ENCODE data around the gene SMURF1.

The SMURF1 gene

DNA sequence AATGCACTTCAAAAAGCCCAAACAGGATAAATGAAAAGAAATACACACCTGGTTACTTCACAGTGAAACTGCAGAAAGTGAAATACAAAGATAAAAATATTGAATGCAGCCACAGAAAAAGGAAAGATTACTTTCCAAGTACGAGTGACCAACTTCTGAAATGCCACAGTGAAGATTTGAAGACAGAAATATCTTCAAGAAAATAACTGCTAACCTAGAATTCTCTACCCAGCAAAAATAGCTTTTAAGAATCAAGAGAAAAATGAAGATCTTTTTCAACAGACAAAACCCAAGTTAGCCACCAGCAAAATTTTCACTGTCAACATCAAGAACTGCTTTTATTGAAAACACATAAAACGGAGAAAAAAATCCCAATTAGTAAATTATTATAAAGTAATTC is 46.2 kb downstream of the SMURF1 start:
- DNase-seq (ENCODE audit: low spot score) = no peak

DNA sequence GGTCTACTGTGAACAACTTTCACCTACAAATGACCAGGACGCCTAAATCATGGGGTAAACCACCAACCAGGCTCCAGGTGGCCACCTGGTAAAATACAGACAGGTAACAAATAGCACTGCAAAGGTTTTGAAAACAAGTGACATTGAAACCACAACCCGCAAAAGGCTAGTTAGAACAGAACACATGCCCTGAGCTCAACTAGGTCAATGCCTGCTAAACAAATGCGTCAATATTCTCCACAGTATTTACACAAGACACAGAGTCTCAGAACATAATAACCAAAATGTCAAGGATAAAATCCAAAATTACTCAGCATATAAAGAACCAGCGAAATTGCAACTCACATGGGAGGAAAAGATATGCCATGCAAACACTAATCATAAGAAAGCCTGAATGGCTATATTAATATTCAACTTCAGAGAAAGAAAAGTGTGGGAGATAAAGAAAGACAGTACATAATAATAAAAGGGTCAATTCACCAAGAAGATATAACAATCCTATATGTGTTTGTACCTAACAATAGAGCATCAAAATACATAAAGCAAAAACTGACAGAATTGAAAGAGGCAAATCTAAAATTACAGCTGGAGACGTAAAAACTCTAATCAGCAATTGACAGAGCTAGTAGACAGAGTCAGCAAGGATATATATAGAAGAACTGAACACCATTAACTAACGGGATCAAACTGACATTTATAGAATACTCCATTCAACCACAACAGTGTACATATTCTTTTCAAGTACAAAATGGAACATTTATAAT is 47.6 kb downstream of the SMURF1 start:
- no peak for DNase-seq (ENCODE audit: low spot score)

DNA sequence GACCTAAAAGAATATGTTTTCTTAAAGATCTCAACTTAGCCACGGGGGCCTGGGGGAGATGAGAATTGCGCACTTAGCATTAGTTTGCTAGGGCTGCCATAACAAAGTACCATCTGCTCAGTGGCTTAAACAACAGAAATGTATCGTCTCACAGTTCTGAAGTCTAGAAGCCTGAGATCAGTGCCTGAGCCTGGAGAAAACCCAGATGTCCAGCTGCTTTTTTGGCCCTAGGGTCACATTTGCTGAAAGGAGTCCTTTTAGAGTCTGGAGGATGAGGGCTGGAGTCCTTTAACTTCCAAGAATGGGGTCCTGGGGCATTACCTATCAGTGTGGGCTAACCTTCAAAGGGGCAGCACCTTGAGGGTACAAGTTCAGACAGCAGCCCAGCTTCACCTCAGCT is 48.2 kb downstream of the SMURF1 start:
- DNase-seq (ENCODE audit: low spot score) = no peak

DNA sequence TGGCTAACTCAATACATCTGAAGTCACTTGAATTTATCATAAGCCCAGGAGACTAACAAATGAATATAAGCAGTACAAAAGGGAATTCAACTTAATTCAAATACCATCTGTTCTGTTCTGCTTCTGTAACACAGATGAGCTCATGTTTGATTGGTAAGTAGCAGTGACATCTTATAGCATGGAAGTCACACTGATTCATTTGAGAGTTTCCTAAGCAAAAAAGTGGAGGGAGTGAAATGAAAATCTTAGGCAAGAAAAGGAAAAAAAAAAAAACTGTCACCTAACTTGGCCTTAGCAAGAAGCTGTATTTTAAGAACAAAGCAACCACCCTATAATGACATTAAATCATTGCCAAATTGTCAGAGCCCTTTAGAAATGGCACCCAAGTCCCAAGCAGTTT is 49.5 kb downstream of the SMURF1 start:
- no peak for DNase-seq (ENCODE audit: low spot score)

DNA sequence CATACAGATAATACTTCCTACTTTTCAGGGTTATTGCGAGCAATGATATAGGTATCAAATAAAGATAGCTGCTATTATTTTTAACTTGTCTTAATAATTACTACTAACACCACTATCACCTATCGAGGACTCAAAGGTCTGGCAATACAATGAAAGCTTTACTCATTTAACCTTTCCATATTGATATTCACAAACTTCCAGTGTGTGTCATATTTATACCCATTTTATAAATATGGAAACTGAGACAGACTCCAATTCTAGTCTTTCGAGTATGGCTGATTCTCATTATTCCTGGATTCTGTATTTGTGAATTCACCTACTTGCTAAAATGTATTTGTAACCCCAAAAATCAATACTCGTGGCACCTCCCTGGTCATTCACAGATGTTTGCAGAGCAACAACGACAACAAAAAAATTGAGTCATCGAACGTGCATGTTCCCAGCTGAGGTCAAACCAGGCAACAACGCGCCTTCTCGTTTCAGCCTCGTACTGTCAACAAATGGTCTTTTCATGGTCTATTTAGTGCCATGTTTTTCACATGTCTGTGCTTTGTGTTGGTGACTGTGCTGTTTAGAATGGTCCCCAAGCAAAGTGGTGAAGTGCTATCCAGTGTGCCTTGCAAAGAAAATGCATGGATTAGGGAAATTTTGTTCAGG is 51.7 kb downstream of the SMURF1 start:
- DNase-seq (ENCODE audit: low spot score) = no peak

DNA sequence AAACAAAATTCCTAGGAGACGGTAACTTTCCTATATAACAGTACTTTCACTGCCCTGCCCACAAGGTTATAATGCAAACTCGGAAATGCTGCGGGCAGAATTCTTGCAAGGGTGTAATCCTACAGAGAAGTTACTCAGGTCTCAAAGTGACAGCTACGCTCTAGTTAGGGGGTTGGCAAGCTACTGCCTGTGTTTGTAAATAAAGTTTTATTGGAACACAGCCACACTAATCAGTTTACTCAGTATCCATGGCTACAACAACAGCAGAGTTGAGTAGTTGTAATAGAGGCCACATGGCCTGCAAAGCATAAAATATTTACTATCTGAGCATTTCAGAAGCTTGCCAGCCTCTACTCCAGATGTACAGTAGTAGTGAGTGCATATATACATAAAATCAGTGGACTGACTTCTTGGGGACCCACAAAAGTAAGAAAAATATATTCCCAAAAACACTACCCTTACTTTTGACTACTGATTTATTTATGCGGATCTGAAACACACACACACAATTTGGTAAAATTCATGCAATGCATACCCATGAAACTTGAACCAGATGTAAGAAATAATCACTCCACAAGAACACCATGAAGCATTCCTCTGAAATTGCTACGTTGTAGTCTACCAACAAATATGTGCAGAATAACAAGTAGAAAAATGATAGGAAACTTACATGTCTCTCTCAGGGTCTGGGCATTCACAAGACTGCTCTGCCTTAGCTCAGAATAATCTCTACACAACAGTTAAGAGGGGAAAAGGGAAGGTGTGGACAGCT is 53.0 kb downstream of the SMURF1 start:
- no peak for DNase-seq (ENCODE audit: low spot score)

DNA sequence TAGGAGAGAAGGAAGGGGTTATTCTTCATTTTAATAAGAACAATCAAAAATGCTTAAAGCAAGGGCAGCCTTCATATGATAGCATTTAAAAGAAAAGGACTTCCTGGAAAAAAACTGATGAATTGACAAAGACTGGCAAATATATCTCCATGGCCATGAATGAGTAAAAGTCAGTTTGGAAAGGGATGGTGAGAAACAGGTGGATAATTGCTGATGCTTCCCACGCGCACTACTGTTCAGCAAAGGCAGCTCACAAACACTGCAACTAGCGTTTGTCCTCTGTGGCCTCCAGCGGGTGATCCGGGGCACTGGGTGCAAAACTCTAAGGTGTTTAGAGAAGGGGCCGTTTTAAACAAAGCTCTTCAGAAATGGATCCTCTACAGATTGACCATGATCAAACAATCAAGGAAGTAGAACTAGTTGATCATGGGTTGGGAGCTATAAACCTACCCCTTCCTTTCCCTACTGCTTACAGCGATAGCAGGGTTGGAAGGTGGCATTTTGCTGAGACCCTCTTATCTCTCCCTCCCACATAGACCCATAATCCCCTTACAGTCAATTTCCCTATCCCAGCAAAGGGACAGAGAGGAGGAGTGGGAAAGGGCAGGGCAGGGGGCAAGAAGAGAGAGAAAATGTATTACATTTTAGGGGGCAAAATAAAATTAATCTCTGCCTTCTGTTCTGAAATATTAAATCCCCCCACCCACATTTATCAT is 53.8 kb downstream of the SMURF1 start:
- DNase-seq (ENCODE audit: low spot score) = no peak

DNA sequence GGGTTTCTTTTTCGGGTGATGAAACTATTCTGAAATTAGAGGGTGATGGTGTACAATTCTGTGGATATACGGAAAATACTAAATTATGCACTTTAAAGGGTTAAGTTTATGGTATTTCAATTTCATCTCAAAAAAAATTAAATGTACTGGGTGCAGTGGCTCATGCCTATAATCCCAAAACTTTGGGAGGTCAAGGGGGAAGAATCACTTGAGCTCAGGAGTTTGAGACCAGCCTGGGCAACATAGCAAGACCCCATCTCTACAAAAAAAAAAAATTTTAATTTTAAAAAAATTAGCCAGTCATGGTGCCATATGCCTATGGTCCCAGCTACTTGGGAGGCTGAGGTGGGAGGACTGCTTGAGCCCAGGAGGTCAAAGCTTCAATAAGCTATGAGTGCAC is 57.0 kb downstream of the SMURF1 start:
- DNase-seq (ENCODE audit: low spot score) = no peak

DNA sequence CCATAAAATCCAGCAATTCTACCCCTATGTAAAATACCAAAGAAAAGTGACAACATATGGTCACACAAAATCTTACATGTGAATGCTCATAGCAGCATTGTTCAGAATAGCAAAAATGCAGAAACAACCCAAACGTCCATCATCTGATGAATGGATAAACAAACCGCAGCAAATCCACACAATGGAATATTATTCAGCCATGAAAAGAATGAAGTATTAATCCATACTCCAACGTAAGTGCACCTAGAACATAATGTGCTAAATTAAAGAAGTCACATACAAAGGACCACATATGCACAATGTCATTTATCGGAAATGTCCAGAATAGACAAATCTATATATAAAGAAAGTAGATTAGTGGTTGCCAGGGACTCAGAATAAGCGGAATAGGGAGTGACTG is 57.4 kb downstream of the SMURF1 start:
- DNase-seq (ENCODE audit: low spot score) = no peak

DNA sequence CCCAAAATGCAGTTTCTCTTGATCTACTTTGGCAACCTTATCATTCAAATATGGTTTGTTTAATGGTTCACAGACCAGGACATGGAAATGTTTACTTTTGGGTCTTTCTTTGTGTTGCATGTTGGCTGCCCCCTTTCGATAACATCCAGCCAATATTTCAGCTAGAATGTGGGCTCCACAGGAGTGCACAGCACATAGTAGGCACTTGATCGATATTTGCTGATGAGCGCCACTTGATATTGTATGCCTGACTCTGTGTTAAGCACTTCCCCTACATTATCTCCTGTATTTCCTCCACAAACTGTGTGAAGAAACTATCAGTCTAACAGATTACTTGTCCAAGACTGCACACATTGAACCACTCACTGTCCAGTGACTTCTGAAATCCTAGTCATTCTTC is 60.2 kb downstream of the SMURF1 start:
- no peak for DNase-seq (ENCODE audit: low spot score)

DNA sequence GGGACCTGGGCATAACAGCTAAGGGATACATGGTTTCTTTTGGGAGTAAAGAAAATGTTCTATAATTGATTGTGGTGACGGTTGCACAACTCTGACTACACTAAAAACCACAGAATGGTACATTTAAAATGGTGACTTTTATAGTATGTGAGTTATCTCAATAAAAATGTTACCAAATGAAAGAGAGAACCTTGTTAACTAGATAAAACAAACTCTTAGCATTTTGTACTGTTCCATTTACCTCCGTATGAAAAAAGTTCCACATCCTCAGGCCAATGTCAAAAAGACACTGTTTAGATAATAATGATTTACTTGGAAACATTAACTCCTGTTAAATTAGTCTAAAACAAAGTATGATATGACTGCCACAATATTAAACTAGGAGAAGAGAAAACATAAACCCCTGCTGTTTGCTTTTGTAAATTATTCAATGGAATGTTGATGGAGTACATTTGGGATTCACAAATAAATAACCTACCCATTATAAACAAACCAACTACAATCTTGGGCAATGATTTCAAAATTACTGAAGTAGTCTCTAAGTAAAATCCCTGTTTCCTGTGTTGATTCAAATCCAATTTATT is 60.7 kb downstream of the SMURF1 start:
- DNase-seq (ENCODE audit: low spot score) = no peak

DNA sequence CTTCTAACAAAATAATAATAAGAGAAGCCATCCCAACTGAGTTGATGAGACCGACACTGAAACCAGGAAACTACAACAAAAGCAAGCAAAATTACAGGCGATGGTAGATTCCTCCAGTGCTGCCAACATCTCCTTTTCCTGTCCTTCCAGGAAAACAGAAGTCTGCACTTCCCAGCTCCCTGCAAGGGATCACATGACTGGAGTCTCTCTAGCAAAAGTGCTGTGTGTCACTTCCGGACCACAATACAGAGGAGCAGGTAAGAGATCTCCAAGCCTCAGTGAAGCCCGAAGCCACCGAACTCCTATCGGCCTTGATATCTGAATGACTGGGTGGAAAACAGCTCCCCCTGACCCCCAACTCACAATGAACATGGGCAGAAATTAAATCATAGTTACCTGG is 63.2 kb downstream of the SMURF1 start:
- no peak for DNase-seq (ENCODE audit: low spot score)

DNA sequence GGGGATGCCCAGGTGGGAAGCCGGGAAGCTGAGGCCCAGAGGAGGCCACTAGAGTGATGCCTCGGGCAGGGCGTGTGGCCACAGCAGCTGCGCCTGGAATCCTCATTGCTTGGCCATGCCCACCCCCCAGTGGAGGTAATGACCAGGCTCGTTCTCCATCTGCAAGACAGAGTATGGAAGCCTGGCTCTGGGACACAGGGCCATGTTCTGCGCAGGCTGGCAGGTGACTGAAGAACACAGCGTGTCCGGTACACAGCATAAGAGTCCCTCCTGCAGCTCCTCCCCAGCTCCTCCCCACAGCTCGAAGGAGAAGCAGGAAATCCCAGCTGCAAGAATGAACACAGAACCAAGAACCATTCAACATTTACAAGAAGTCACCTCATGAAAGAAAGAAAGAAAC is 64.8 kb downstream of the SMURF1 start:
- no peak for DNase-seq (ENCODE audit: low spot score)

DNA sequence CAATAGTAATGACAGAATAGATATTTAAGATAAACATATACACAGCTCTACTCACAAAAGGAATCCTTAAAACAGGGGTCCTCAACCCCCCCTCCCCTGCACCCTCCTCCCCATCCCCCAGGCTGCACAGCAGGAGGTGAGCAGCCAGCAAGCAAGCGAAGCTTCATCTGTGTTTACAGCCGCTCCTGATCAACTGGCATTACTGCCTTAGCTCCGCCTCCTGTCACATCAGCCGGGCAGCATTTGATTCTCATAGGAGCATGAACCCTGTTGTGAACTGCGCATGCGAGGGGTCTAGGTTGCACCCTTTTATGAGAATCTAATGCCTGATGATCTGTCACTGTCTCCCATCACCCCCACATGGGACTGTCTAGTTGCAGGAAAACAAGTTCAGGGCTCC is 65.5 kb downstream of the SMURF1 start:
- DNase-seq (ENCODE audit: low spot score) = no peak

DNA sequence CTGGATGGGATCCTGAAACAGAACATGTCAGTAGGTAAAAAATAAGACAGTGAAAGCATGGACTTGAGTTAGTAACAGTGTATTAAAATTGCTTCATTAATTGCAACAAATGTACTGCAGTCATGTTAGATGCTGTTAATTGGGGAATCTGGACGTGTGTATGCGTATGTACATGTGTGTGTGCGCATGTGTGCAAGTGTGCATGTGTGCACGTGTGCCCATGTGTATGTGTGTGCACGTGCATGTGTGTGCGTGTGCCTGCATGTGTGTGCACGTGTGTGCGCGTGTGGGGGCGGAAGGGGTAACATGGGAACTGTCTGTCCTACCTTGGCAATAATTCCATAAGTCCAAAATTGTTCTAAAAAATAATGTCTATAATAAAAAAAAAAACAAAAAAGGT is 67.3 kb downstream of the SMURF1 start:
- no peak for DNase-seq (ENCODE audit: low spot score)

DNA sequence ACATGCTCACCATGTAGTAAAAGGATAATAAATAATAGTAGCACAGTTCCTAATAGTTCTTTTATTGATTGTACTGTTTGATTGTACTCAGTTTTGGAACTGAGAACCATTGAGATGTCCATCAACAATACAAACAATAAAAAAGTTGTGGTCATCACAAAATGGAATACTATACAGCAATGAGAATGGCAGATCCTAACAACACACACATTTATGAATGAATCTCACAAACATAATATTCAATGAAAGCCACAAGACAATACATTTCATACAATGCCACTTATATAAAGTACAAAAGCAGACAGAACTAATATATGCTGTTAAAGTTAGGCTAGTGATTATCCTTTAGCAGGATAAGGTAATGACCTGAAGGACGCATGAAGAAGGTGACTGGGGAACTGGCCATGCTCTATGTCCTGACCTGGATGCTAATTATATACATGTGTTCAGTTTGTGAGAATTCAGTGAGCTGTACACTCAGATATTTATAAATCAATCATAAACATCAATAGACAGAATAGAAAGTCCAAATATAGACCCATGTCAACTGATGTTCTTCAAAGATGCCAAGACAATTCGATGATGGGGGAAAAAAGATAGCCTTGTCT is 70.0 kb downstream of the SMURF1 start:
- no peak for DNase-seq (ENCODE audit: low spot score)

DNA sequence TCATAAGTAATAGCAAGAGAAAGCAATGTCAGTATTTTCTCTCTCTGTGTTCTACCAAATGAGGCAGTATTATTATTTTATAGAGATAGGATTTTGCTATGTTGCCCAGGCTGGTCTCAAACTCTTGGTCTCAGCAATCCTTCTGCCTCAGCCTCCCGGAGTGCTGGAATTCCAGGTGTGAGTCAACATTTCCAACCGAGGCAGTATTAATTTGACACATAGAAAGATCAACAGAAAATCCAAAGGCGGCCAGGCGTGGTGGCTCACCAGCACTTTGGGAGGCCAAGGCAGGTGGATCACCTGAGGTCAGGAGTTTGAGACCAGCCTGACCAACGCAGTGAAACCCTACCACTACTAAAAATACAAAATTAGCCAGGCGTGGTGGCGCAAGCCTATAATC is 71.8 kb downstream of the SMURF1 start:
- DNase-seq (ENCODE audit: low spot score) = no peak

DNA sequence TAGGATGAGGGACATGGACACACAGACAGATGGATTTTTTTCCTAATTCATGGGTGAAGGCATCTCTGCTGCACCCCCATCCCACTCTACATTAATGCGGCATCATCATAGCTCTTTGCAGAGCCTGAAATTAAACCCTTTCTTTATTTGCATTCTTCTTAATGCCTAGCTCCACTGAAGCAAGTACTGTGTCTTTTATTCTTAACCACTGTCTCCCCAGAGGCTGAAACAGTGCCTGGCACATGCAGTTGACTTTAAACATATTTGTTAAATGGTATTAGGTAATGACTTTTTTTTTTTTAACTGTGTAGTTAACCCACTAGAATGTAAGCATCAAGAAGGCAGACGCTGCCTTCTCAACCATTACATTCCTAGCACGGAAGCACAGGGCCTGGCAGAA is 73.5 kb downstream of the SMURF1 start:
- DNase-seq (ENCODE audit: low spot score) = no peak

DNA sequence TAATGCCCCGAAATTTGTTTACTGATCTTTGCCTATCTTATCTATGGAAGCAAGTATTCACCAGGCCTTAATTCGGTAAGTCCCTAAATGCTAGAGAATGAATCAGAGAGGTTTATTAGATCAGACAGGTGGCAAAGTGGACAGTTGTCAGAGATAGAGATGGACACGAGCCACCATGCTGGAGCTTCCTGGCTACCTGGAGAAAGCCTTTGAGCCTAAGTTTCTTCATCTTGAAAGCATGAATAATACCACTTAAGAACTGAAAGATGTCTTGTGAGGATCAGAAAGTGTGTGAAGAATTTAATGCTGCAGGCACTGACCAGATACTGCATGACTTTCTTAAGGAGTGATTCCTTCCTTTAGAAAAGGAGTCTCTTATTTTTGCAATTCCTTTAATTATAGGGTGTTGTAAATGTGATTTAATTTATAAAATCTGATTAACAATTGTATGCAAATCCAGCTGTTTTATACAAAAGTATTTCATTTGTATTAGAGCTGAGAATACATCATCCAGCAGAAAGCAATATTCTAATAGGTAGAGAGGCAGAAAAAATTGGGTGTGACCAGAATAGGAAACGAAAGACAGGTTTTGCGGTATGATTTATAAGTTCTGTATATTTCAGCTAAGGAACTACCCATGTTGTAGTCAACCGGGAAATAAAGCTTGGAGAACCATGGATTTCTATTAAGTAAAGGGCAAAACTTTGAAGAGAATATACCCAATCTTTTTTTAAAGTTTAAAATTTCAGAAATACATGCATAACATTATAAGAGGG is 82.7 kb downstream of the SMURF1 start:
- DNase-seq (ENCODE audit: low spot score) = no peak

DNA sequence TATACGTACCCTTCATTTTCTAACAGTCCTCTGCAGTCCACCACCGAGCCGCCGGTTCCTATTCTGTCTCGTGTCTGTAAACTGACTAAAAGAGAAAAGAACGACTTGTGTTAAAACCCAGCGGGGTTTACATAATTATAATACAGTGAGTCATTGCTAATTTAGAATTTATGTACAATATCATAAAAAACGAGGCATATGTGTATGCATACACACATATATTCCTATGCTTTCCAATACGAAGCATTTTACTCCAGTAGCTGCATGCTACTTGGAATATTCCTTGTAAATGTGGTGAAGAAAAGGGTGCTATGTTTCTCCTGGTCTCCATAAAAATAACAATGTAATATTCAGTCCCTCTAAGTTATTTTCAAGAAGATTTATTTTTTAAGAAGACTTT is 89.1 kb downstream of the SMURF1 start:
- no peak for DNase-seq (ENCODE audit: low spot score)

DNA sequence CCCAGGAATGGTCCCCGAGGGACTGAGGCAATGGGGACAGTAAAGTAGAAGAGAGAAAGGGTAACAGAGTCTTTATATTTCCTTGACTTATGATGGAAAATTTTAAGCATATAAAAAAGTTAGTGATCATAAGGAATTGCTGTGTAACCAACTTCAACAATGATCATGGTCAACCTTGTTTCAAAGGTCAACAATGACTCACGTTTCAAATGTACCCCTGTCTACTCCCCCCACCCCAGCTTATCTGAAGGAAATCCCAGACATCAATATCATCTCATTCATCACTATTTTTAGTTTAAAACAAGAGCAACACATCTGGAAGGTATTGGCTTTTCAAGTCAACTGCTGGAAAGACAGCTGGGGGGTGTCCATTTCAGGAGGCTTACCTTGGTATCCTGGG is 92.9 kb downstream of the SMURF1 start:
- DNase-seq (ENCODE audit: low spot score) = no peak

Measured in hematopoietic multipotent progenitor cell treated with erythropoietin and hydrocortisone succinate and interleukin-3 and kit ligand, for 15 days (in vitro differentiated cells).